ENCODE results near the gene C4BPA.

C4BPA gene

GRCh38 chr1:207181847-207182246 is 77.8 kb downstream of the C4BPA start (continued):
- TF ChIP-seq TOX (CRISPR knock-in tag; IDR thresholded peaks at IDR 0.05; ENCODE audit: borderline replicate concordance): no peak
- TF ChIP-seq SNAI2 (CRISPR knock-in tag; IDR thresholded peaks at IDR 0.05): no peak
- no peak for TF ChIP-seq ZC3H10 (CRISPR knock-in tag; IDR thresholded peaks at IDR 0.05)
- TF ChIP-seq ZFP3 (CRISPR knock-in tag; IDR thresholded peaks at IDR 0.05): no peak
- no peak for TF ChIP-seq POU6F1 (CRISPR knock-in tag; IDR thresholded peaks at IDR 0.05; ENCODE audit: borderline replicate concordance, low read depth)
- no peak for TF ChIP-seq ESRRG (CRISPR knock-in tag; IDR thresholded peaks at IDR 0.05)

GRCh38 chr1:207186503-207186902 is 82.5 kb downstream of the C4BPA start:
- TF ChIP-seq, protein P1, sequence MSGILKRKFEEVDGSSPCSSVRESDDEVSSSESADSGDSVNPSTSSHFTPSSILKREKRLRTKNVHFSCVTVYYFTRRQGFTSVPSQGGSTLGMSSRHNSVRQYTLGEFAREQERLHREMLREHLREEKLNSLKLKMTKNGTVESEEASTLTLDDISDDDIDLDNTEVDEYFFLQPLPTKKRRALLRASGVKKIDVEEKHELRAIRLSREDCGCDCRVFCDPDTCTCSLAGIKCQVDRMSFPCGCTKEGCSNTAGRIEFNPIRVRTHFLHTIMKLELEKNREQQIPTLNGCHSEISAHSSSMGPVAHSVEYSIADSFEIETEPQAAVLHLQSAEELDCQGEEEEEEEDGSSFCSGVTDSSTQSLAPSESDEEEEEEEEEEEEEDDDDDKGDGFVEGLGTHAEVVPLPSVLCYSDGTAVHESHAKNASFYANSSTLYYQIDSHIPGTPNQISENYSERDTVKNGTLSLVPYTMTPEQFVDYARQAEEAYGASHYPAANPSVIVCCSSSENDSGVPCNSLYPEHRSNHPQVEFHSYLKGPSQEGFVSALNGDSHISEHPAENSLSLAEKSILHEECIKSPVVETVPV (CRISPR knock-in tag; IDR thresholded peaks at IDR 0.05): no peak
- TF ChIP-seq TOX (CRISPR knock-in tag; IDR thresholded peaks at IDR 0.05; ENCODE audit: borderline replicate concordance): no peak
- no peak for TF ChIP-seq OSR1 (CRISPR knock-in tag; IDR thresholded peaks at IDR 0.05)
- TF ChIP-seq ZNF565 (CRISPR knock-in tag; conservative IDR thresholded peaks at IDR 0.05; ENCODE audit: low read depth): no peak
- no peak for TF ChIP-seq TCF4 (CRISPR knock-in tag; IDR thresholded peaks at IDR 0.05; ENCODE audit: borderline replicate concordance)
- no peak for TF ChIP-seq ARNTL (CRISPR knock-in tag; IDR thresholded peaks at IDR 0.05; ENCODE audit: borderline replicate concordance, low read depth)
- no peak for TF ChIP-seq RARB (CRISPR knock-in tag; IDR thresholded peaks at IDR 0.05)
- ATAC-seq: no peak

DNA sequence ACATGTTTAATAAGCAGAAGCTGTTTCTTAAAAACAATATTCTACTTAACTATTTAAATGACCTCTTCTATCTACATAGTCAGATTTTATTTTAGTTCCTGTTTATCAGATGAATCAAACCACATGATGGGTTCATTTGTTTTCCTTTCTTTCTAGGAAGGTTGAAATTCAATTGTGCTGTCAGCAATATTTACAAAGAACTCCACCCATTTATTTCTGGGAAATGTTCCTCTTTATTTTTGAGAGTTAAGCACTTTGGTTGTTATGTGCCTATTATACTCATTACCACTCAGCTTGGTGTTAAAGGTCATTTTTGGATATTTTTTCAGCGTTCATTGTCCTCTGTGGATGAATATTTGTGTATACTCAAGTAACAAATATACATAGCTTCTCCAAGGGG is 84.9 kb downstream of the C4BPA start:
- no peak for ATAC-seq

More for the DNA sequence above, 84.9 kb downstream of the C4BPA start:
- TF ChIP-seq GLIS3 (CRISPR knock-in tag; IDR thresholded peaks at IDR 0.05) (no peak), ARNTL (CRISPR knock-in tag; IDR thresholded peaks at IDR 0.05; ENCODE audit: borderline replicate concordance, low read depth) (no peak), ESRRG (CRISPR knock-in tag; IDR thresholded peaks at IDR 0.05) (no peak), ZC3H10 (CRISPR knock-in tag; IDR thresholded peaks at IDR 0.05) (no peak), PPARA (CRISPR knock-in tag; IDR thresholded peaks at IDR 0.05; ENCODE audit: borderline replicate concordance) (no peak), SNAI2 (CRISPR knock-in tag; IDR thresholded peaks at IDR 0.05) (no peak), ZNF565 (CRISPR knock-in tag; conservative IDR thresholded peaks at IDR 0.05; ENCODE audit: low read depth) (no peak), ZFP30 (CRISPR knock-in tag; IDR thresholded peaks at IDR 0.05) (no peak), POU6F1 (CRISPR knock-in tag; IDR thresholded peaks at IDR 0.05; ENCODE audit: borderline replicate concordance, low read depth) (no peak), TOX (CRISPR knock-in tag; IDR thresholded peaks at IDR 0.05; ENCODE audit: borderline replicate concordance) (no peak), ZNF70 (CRISPR knock-in tag; IDR thresholded peaks at IDR 0.05) (no peak), ZFP3 (CRISPR knock-in tag; IDR thresholded peaks at IDR 0.05) (no peak), ZNF8 (CRISPR knock-in tag; IDR thresholded peaks at IDR 0.05) (no peak), TCF4 (CRISPR knock-in tag; IDR thresholded peaks at IDR 0.05; ENCODE audit: borderline replicate concordance) (no peak), OSR1 (CRISPR knock-in tag; IDR thresholded peaks at IDR 0.05) (no peak), ISL1 (CRISPR knock-in tag; IDR thresholded peaks at IDR 0.05) (no peak)
- TF ChIP-seq, protein P2, sequence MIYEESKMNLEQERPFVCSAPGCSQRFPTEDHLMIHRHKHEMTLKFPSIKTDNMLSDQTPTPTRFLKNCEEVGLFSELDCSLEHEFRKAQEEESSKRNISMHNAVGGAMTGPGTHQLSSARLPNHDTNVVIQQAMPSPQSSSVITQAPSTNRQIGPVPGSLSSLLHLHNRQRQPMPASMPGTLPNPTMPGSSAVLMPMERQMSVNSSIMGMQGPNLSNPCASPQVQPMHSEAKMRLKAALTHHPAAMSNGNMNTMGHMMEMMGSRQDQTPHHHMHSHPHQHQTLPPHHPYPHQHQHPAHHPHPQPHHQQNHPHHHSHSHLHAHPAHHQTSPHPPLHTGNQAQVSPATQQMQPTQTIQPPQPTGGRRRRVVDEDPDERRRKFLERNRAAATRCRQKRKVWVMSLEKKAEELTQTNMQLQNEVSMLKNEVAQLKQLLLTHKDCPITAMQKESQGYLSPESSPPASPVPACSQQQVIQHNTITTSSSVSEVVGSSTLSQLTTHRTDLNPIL (CRISPR knock-in tag; IDR thresholded peaks at IDR 0.05; ENCODE audit: low read depth): no peak
- TF ChIP-seq, protein P1 (CRISPR knock-in tag; IDR thresholded peaks at IDR 0.05): no peak
- TF ChIP-seq, protein P3, sequence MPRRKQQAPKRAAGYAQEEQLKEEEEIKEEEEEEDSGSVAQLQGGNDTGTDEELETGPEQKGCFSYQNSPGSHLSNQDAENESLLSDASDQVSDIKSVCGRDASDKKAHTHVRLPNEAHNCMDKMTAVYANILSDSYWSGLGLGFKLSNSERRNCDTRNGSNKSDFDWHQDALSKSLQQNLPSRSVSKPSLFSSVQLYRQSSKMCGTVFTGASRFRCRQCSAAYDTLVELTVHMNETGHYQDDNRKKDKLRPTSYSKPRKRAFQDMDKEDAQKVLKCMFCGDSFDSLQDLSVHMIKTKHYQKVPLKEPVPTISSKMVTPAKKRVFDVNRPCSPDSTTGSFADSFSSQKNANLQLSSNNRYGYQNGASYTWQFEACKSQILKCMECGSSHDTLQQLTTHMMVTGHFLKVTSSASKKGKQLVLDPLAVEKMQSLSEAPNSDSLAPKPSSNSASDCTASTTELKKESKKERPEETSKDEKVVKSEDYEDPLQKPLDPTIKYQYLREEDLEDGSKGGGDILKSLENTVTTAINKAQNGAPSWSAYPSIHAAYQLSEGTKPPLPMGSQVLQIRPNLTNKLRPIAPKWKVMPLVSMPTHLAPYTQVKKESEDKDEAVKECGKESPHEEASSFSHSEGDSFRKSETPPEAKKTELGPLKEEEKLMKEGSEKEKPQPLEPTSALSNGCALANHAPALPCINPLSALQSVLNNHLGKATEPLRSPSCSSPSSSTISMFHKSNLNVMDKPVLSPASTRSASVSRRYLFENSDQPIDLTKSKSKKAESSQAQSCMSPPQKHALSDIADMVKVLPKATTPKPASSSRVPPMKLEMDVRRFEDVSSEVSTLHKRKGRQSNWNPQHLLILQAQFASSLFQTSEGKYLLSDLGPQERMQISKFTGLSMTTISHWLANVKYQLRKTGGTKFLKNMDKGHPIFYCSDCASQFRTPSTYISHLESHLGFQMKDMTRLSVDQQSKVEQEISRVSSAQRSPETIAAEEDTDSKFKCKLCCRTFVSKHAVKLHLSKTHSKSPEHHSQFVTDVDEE (CRISPR knock-in tag; IDR thresholded peaks at IDR 0.05): no peak
